T-helper 1 cell treated with Interleukin-12 subunit alpha and Interleukin-12 subunit beta and Interleukin-4 antibody, amounts not matched to agents 30 μg/mL and 1 μg/mL, for 36 hours (primary cell): ENCODE data around the gene MAPKAPK2.

ENCODE experiments used
- H3K27ac Mint-ChIP-seq: one replicate; pipeline ENCODE4 v1.8.0; 2021; ENCODE audit warnings: mild to moderate bottlenecking, mixed read lengths
- H3K27me3 Mint-ChIP-seq: one replicate; pipeline ENCODE4 v1.8.0; 2021; ENCODE audit warnings: low read depth, mixed read lengths
- H3K36me3 Mint-ChIP-seq: one replicate; pipeline ENCODE4 v1.8.0; 2021; ENCODE audit warnings: low read depth, mixed read lengths
- H3K4me1 Mint-ChIP-seq: one replicate; pipeline ENCODE4 v1.8.0; 2021; ENCODE audit warnings: low read depth, mixed read lengths
- H3K4me3 Mint-ChIP-seq: one replicate; pipeline ENCODE4 v1.8.0; 2021; ENCODE audit warnings: mild to moderate bottlenecking, moderate library complexity, mixed read lengths
- H3K9me3 Mint-ChIP-seq: one replicate; pipeline ENCODE4 v1.8.0; 2021; ENCODE audit warnings: mixed read lengths

The MAPKAPK2 gene

DNA sequence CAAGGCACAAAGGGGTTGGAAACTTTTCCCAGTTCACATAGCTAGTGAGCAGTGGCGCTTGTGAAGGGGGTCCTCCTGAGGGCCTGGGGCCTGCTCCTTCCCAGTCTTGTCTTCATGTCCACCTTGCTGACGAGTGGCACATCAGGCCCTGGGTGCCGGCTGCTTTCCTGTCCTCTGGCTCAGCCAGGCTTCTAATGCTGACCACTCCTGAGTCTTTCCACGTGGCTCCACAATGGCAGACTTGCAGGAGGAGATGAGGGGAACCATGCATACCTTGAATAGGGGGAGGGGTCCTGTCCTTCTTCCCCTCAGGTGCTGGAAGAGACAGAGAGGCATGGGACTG, 38.7 kb downstream of the MAPKAPK2 start:
- peaks cover 46% of the 10 kb centered on the region for H3K4me1 Mint-ChIP-seq
- no peaks in the 10 kb centered on the region for H3K9me3 Mint-ChIP-seq
- H3K4me3 Mint-ChIP-seq, result no peak overlapping the region
- no peaks in the 10 kb centered on the region for H3K27me3 Mint-ChIP-seq
- H3K36me3 Mint-ChIP-seq, result no peaks in the 10 kb centered on the region
- H3K27ac Mint-ChIP-seq, result no peak overlapping the region

DNA sequence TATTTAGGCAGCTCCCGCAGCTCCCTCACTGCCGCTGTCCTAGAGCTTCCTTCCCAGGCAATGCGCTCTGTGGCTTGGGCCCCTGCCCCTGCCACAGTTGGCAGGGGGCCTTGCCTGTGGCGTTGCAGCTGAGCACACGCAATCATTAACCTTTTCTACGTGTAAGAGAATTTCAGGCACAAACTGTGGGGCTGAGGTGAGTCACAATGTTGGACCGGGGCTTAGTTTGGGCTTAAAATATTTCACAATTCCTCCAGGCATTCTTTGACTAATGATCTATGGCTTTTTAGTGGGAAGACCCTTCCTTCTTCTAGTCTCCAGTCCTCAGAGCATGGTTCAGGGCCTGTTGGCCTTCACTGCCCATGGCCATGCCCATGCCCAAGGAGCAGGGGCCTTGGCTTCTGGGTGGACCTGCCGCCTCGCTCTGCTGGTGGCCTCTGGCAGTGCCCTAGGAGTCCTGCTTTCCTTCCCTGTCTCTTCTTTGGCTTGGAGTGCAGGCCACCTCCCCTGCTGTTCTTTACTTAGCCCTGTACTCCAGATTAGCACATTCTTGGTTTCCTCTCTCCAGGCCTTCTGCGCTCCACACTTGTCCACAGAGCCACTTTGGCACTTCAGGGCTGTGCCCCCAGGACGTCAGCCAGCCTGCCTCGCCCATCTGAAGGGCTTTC, 39.2 kb downstream of the MAPKAPK2 start:
- Mint-ChIP-seq H3K4me3 (no peak overlapping the region), H3K36me3 (peaks cover 1% of the 10 kb centered on the region), H3K27me3 (no peaks in the 10 kb centered on the region), H3K27ac (no peak overlapping the region), H3K4me1 (peaks cover 46% of the 10 kb centered on the region), H3K9me3 (no peaks in the 10 kb centered on the region)

- Mint-ChIP-seq H3K9me3 (no peaks in the 10 kb centered on the region), H3K4me3 (no peak overlapping the region), H3K36me3 (peaks cover 2% of the 10 kb centered on the region), H3K27me3 (no peaks in the 10 kb centered on the region), H3K27ac (peak overlapping the region; percentile 32), H3K4me1 (peaks cover 40% of the 10 kb centered on the region)
Observed at GRCh38 chr1:206725109-206725963, 40.6 kb downstream of the MAPKAPK2 start.

DNA sequence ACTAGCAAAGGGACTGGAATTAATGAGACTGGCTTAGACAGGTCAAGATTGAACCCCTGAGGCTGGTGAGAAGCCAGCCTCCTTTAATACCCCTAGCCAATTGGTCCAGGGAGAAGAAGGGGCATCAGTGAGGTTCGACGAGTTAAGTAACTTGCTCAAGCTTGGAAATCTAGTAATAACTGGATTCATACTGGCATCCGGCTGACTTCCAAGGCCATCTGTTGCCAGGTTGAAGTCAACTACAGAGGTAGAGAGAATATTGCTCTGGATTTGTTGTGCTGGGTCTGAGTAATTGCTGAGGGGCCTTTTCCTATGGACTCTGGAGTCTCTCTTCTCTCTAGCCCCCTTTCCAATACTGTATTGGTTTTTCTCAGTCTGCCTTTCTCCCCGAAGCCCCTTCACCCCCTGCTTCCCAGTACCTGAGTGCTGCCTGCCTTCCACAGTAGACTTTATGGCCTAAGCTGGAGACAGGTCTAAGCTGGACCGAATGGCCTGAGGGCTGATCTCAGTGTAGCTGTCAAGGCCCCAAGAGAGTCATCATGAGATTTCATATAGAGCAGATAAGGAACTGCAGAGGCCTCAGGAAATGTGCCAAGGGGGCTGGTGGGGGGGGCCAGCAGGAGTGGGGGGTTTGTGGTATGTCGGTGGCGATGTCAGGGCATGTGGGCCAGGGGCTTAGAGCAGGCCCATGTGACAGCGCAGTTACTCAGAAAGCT, 43.4 kb downstream of the MAPKAPK2 start:
- Mint-ChIP-seq H3K27ac (no peak overlapping the region), H3K27me3 (no peaks in the 10 kb centered on the region), H3K4me3 (no peak overlapping the region), H3K4me1 (peaks cover 36% of the 10 kb centered on the region), H3K36me3 (peaks cover 11% of the 10 kb centered on the region), H3K9me3 (no peaks in the 10 kb centered on the region)

- no peak overlapping the region for H3K27ac Mint-ChIP-seq
- H3K27me3 Mint-ChIP-seq, result no peaks in the 10 kb centered on the region
- H3K4me3 Mint-ChIP-seq, result no peak overlapping the region
- H3K4me1 Mint-ChIP-seq, result peaks cover 36% of the 10 kb centered on the region
- peaks cover 15% of the 10 kb centered on the region for H3K36me3 Mint-ChIP-seq
- H3K9me3 Mint-ChIP-seq, result no peaks in the 10 kb centered on the region
Observed at GRCh38 chr1:206728697-206728987, 43.9 kb downstream of the MAPKAPK2 start.

DNA sequence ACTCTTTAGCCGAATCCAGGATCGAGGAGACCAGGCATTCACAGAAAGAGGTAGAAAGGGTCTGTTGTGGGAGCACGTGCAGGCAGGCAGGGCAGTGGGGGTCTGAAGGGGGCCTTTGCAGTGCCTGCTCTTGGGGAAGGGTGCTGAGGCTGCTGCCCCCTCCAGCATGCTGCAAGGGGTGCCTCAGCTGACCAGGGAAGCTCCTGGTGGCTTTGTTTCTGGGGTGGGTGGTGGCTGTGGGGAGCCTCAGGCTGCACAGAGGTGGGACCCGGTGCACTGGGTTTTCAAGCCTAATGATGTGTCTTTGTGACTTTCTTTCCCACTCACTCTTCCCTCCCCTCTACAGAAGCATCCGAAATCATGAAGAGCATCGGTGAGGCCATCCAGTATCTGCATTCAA, 44.3 kb downstream of the MAPKAPK2 start:
- no peaks in the 10 kb centered on the region for H3K27me3 Mint-ChIP-seq
- no peak overlapping the region for H3K4me3 Mint-ChIP-seq
- H3K27ac Mint-ChIP-seq, result no peak overlapping the region
- peaks cover 35% of the 10 kb centered on the region for H3K4me1 Mint-ChIP-seq
- H3K36me3 Mint-ChIP-seq, result peaks cover 15% of the 10 kb centered on the region
- no peaks in the 10 kb centered on the region for H3K9me3 Mint-ChIP-seq

DNA sequence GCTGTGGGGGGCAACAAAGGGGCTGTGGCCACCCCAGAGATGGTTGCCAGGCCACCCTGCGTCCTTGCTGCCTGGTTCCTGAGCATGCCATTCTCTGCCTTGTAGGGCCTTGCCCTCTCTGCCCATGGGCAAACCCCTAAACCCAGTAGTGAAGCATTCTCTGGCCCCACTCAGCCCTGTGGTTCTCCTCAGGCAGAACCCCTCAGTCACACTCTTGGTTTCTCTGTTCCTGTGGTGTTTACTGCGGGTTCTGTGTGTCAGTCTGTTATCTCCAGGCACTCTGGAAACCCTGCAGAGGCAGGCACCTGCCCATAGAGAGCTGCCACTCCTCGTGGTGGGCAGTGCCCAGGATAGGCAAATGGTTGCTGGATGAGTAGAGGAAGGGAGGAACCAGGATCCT, 44.8 kb downstream of the MAPKAPK2 start:
- H3K9me3 Mint-ChIP-seq, result no peaks in the 10 kb centered on the region
- peaks cover 16% of the 10 kb centered on the region for H3K36me3 Mint-ChIP-seq
- no peaks in the 10 kb centered on the region for H3K27me3 Mint-ChIP-seq
- H3K27ac Mint-ChIP-seq, result no peak overlapping the region
- no peak overlapping the region for H3K4me3 Mint-ChIP-seq
- H3K4me1 Mint-ChIP-seq, result peaks cover 36% of the 10 kb centered on the region

- peak overlapping the region; percentile 47 for H3K27ac Mint-ChIP-seq
- no peaks in the 10 kb centered on the region for H3K27me3 Mint-ChIP-seq
- peaks cover 38% of the 10 kb centered on the region for H3K4me1 Mint-ChIP-seq
- H3K9me3 Mint-ChIP-seq, result no peaks in the 10 kb centered on the region
- H3K4me3 Mint-ChIP-seq, result no peak overlapping the region
- H3K36me3 Mint-ChIP-seq, result peaks cover 33% of the 10 kb centered on the region
Observed at GRCh38 chr1:206732508-206732907, 47.8 kb downstream of the MAPKAPK2 start.

- Mint-ChIP-seq H3K4me1 (peaks cover 43% of the 10 kb centered on the region), H3K36me3 (peaks cover 35% of the 10 kb centered on the region), H3K9me3 (no peaks in the 10 kb centered on the region), H3K27me3 (no peaks in the 10 kb centered on the region), H3K4me3 (no peak overlapping the region), H3K27ac (no peak overlapping the region)
Observed at GRCh38 chr1:206732992-206733391, 48.3 kb downstream of the MAPKAPK2 start.

GRCh38 chr1:206734499-206735142, 49.9 kb downstream of the MAPKAPK2 start:
- peaks cover 57% of the 10 kb centered on the region for H3K4me1 Mint-ChIP-seq
- peaks cover 43% of the 10 kb centered on the region for H3K36me3 Mint-ChIP-seq
- H3K27me3 Mint-ChIP-seq, result no peaks in the 10 kb centered on the region
- H3K27ac Mint-ChIP-seq, result peak overlapping the region; percentile 45
- H3K9me3 Mint-ChIP-seq, result no peaks in the 10 kb centered on the region
- H3K4me3 Mint-ChIP-seq, result no peak overlapping the region

DNA sequence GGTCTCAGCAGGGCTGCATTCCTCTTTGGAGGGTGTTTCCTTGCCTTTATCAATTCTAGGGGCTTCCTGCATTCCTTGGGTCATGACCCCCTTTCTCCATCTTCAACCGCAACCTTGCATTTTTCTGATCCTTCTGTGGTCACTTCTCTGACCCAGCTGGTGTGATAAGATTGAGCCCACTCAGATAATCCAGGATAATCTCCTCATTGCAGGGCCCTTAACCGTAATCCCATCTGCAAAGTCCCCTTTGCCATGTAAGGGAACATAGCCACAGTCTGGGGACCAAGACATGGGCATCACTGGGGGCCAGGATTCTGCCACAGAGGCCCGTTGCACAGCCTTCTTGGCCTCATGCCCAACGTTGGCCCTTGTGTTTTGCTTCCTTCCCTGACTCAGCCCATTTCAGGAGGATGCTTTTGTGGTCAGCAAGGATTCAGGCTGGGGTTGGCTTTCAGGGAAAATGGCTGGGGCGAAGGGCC, 50.9 kb downstream of the MAPKAPK2 start:
- H3K36me3 Mint-ChIP-seq, result peaks cover 44% of the 10 kb centered on the region
- H3K4me3 Mint-ChIP-seq, result no peak overlapping the region
- H3K27me3 Mint-ChIP-seq, result no peaks in the 10 kb centered on the region
- no peak overlapping the region for H3K27ac Mint-ChIP-seq
- peaks cover 63% of the 10 kb centered on the region for H3K4me1 Mint-ChIP-seq
- no peaks in the 10 kb centered on the region for H3K9me3 Mint-ChIP-seq

- Mint-ChIP-seq H3K36me3 (peaks cover 48% of the 10 kb centered on the region), H3K27ac (peak overlapping the region; percentile 76), H3K27me3 (peaks cover 3% of the 10 kb centered on the region)
Observed at GRCh38 chr1:206736878-206737728, 52.4 kb downstream of the MAPKAPK2 start.

GRCh38 chr1:206737729-206738201, 53.1 kb downstream of the MAPKAPK2 start:
- Mint-ChIP-seq H3K36me3 (peaks cover 45% of the 10 kb centered on the region), H3K4me3 (peak overlapping the region; percentile 29), H3K4me1 (peaks cover 62% of the 10 kb centered on the region), H3K9me3 (no peaks in the 10 kb centered on the region), H3K27me3 (peaks cover 3% of the 10 kb centered on the region), H3K27ac (peak overlapping the region; percentile 76)

More at GRCh38 chr1:206736878-206737728, 52.4 kb downstream of the MAPKAPK2 start:
- peaks cover 64% of the 10 kb centered on the region for H3K4me1 Mint-ChIP-seq
- H3K4me3 Mint-ChIP-seq, result peak overlapping the region; percentile 29
- no peaks in the 10 kb centered on the region for H3K9me3 Mint-ChIP-seq
